ENCODE measurements around the gene TBC1D22A.

TBC1D22A gene

GRCh38 chr22:46916886-46917770 is 154.7 kb downstream of the TBC1D22A start:
- Histone ChIP-seq H2AFZ (ENCODE audit: low read length) (no peak overlapping the region), H3K27me3 (replicated peaks; ENCODE audit: insufficient read depth, low read length) (no peaks in the 10 kb centered on the region), H3K9me2 (replicated peaks; ENCODE audit: insufficient read depth, low read length) (no peaks in the 10 kb centered on the region), H3K4me3 (ENCODE audit: low read length) (no peak overlapping the region), H3K9ac (ENCODE audit: low read length) (no peak overlapping the region), H3K4me1 (ENCODE audit: low read length) (peaks cover 20% of the 10 kb centered on the region), H3K36me3 (replicated peaks; ENCODE audit: insufficient read depth, low read length) (no peaks in the 10 kb centered on the region), H3K9me3 (replicated peaks; ENCODE audit: insufficient read depth, low read length) (no peaks in the 10 kb centered on the region), H4K20me1 (ENCODE audit: insufficient read depth, low read length) (no peaks in the 10 kb centered on the region), H3K79me2 (ENCODE audit: low read length) (peaks cover 11% of the 10 kb centered on the region), H3K4me2 (ENCODE audit: low read depth, low read length) (no peak overlapping the region), H3K27ac (ENCODE audit: low read length) (no peak overlapping the region), H3F3A (ENCODE audit: insufficient read depth, low read length) (peaks cover 15% of the 10 kb centered on the region)
- no peak for DNase-seq
- TF ChIP-seq CTCF (IDR thresholded peaks at IDR 0.05; ENCODE audit: low read length), result no peak
- TF ChIP-seq EZH2phosphoT487 (IDR thresholded peaks at IDR 0.05; ENCODE audit: low read length), result no peak
- TF ChIP-seq EZH2 (optimal IDR thresholded peaks at IDR 0.05; ENCODE audit: low read depth, low read length), result no peak

- TF ChIP-seq EZH2 (optimal IDR thresholded peaks at IDR 0.05; ENCODE audit: low read depth, low read length) (no peak), CTCF (IDR thresholded peaks at IDR 0.05; ENCODE audit: low read length) (no peak), EZH2phosphoT487 (IDR thresholded peaks at IDR 0.05; ENCODE audit: low read length) (no peak)
- peaks cover 15% of the 10 kb centered on the region for H3F3A ChIP-seq (ENCODE audit: insufficient read depth, low read length)
- H3K27ac ChIP-seq (ENCODE audit: low read length), result no peak overlapping the region
- no peak overlapping the region for H3K9ac ChIP-seq (ENCODE audit: low read length)
- H3K9me3 ChIP-seq (replicated peaks; ENCODE audit: insufficient read depth, low read length), result no peaks in the 10 kb centered on the region
- no peaks in the 10 kb centered on the region for H3K9me2 ChIP-seq (replicated peaks; ENCODE audit: insufficient read depth, low read length)
- H4K20me1 ChIP-seq (ENCODE audit: insufficient read depth, low read length), result no peaks in the 10 kb centered on the region
- no peaks in the 10 kb centered on the region for H3K27me3 ChIP-seq (replicated peaks; ENCODE audit: insufficient read depth, low read length)
- DNase-seq, result no peak
- H3K4me1 ChIP-seq (ENCODE audit: low read length), result peaks cover 20% of the 10 kb centered on the region
- no peak overlapping the region for H3K4me3 ChIP-seq (ENCODE audit: low read length)
- H2AFZ ChIP-seq (ENCODE audit: low read length), result no peak overlapping the region
- peaks cover 11% of the 10 kb centered on the region for H3K79me2 ChIP-seq (ENCODE audit: low read length)
- no peak overlapping the region for H3K4me2 ChIP-seq (ENCODE audit: low read depth, low read length)
- H3K36me3 ChIP-seq (replicated peaks; ENCODE audit: insufficient read depth, low read length), result no peaks in the 10 kb centered on the region
Measured at GRCh38 chr22:46917771-46918101, 155.3 kb downstream of the TBC1D22A start.

- peaks cover 15% of the 10 kb centered on the region for H3F3A ChIP-seq (ENCODE audit: insufficient read depth, low read length)
- H3K4me2 ChIP-seq (ENCODE audit: low read depth, low read length), result no peak overlapping the region
- peaks cover 20% of the 10 kb centered on the region for H3K4me1 ChIP-seq (ENCODE audit: low read length)
- DNase-seq, result no peak
- H3K4me3 ChIP-seq (ENCODE audit: low read length), result no peak overlapping the region
- no peaks in the 10 kb centered on the region for H3K36me3 ChIP-seq (replicated peaks; ENCODE audit: insufficient read depth, low read length)
- no peak overlapping the region for H2AFZ ChIP-seq (ENCODE audit: low read length)
- no peaks in the 10 kb centered on the region for H3K9me2 ChIP-seq (replicated peaks; ENCODE audit: insufficient read depth, low read length)
- H3K9me3 ChIP-seq (replicated peaks; ENCODE audit: insufficient read depth, low read length), result no peaks in the 10 kb centered on the region
- H3K27me3 ChIP-seq (replicated peaks; ENCODE audit: insufficient read depth, low read length), result no peaks in the 10 kb centered on the region
- TF ChIP-seq EZH2 (optimal IDR thresholded peaks at IDR 0.05; ENCODE audit: low read depth, low read length) (no peak), EZH2phosphoT487 (IDR thresholded peaks at IDR 0.05; ENCODE audit: low read length) (no peak), CTCF (IDR thresholded peaks at IDR 0.05; ENCODE audit: low read length) (no peak)
- no peak overlapping the region for H3K27ac ChIP-seq (ENCODE audit: low read length)
- H3K9ac ChIP-seq (ENCODE audit: low read length), result no peak overlapping the region
- H3K79me2 ChIP-seq (ENCODE audit: low read length), result peaks cover 11% of the 10 kb centered on the region
- no peaks in the 10 kb centered on the region for H4K20me1 ChIP-seq (ENCODE audit: insufficient read depth, low read length)
Measured at GRCh38 chr22:46918197-46918596, 155.7 kb downstream of the TBC1D22A start.
